GM10847 (cell line): ENCODE results near the gene OR2H2.

Source experiments
- POLR2A ChIP-seq: IDR thresholded peaks from 2 replicates; pipeline ENCODE4 v1.6.1; 2011; ENCODE audit not compliant: insufficient read length; ENCODE audit errors: extremely low read depth

Gene OR2H2

DNA sequence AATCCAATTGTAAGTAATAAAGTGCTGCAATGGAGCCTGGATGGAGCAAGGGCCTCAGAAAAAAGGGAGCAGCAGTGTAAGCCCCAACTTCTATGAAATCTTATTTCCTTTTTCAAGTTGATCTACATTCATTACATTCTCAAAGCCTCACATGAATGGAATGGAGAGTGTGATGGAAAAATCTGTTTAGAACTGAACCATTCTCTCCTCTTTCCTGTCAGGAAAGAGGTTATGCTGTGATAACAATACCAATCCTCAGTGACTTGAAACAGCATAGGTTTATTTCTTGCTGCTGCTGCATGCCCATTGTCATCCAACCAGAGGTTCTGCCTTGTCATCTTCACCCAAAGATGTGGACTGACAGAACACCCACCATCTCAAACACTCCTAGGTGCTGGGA is 8.9 kb upstream of the OR2H2 start:
- TF ChIP-seq POLR2A, result no peak

DNA sequence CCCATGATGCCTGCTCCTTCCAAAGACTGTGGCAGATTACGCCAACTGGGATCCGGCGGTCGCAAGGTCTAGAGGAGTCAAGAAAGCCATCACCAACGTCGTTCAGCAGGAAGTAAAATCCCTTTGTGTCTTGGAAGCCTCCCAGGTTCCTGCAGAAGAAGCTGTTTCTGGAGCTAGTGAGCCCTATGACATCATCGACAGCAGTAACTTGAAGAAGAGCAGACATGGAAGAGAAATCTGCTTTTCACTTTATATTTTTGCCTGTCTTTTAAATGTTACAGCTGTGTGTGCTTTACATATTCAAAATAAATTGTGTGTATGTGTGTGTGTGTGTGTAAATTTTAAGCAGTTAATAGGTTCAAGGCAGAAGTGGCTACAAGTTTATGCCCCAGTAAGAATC is 7.4 kb upstream of the OR2H2 start:
- TF ChIP-seq POLR2A, result no peak

DNA sequence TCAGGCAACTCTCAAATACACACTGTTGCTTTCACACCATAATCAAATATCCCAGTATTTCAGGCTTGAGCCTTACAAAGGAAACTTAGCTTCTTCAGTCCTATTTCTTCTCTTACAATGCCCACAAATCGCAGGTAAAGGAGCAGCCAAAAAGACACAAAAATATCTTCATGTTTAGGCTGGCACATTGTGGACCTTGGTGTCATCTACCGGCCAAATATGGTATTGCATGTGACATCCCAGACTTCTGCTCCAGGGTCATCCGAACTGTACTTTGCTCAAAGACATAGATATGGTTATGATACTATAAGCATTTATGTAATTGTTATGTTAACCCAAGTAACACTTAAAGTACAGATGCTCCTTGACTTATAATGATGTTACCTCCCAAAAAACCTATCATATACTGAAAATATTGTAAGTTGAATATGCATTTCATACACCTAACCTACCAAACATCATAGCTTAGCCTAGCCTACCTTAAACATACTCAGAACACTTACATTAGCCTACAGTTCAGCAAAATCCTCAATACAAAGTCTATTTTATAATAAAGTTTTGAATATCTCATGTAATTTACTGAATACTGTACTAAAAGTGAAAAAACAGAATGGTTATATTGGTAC is 4.6 kb downstream of the OR2H2 start:
- TF ChIP-seq POLR2A, result no peak

DNA sequence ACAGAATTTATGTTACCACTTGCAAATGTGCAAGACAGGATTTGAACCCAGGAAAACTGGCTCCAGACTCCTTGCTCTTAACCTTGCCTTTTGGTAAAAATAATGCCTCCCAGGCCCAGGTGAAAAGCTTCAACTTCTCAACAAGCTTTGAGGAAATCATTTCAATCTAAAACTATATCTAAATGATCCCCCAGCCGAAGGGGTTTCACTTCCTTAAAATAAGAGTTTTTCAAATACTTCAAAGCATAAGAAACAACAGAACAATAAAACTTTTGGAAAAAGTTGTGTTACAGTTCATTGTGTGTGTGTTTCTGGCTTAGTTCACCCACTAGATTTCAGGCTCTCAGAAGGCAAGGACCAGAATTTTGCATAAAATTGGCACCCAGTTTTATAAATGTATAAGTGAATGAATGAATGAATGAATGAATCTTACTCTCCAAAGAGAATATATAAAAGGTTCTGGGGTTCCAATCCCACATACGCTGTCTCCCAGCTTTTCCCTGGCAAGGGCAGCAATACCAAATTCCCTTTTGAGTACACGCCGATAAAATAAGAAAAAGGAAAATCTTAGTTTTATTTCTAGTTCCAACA is 5.4 kb downstream of the OR2H2 start:
- no peak for TF ChIP-seq POLR2A

DNA sequence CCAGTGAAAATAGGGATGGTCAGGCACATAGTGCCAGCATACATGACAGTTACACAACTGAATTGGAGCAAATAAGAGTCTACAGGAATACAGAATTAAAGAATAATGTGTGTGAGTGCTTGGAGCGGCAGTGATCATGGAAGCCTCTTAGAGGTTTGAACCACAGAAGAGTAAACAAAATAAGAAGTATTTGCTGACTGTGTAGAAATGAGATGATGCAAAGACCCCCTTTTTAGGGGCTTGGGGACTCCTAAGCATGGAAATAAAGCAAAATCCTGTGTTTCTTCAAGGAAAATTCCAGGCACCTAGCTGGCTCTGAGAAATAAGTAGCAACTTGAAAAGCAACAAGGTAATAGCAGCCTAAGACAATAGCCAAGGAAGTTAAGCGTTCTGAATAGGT is 6.8 kb downstream of the OR2H2 start:
- no peak for TF ChIP-seq POLR2A

DNA sequence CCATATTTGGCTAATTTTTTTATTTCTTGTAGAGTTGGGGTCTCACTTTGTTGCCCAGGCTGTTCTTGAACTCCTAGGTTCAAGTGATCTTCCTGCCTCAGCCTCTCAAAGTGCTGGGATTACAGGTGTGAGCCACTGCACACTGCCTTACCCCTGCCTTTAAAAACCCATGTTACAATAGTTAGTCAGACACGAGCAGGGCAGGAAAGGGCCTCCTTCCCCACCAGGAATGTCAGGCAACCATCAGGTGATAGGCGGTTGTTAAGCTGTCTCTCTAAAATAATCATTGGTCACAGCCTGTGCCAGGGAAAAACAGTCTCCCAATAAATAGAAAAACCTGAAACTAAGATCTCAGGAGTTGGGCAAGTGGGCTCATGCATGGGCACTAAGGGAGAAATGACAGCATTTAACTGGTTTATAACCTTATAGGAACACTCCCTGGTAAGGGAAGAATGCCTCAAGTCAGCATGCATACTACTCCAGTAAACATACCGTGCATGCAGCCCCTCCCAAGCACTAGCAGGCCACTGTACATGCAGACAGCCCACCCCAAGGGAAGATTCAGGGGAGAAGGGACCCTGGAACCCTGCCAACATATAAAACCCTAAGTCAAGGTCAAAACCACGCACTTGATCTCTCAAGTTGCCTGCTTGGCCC is 8.4 kb downstream of the OR2H2 start:
- TF ChIP-seq POLR2A, result no peak

DNA sequence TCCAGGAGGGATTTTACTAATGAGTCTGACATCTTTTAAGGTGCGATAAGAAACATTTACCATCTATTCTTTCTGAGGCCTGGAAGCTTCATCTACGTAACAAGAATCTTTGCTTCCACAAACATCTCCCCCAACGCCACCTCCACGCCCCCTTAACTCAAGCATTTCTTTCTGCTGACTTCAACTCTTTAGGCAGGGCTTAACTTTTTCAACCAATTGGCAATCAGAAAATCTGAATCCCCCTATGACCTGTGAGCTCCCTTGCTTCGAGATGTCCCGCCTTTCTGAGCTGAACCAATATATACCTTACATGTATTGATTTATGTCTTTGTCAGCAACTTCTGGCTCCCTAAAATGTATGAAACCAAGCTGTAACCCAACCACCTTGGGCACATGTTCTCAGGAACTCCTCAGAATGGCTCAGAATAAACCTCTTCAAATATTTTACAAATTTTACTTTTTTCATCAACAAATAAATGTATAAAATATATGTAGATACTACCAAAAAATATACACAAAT is 11.5 kb downstream of the OR2H2 start:
- TF ChIP-seq POLR2A, result no peak

DNA sequence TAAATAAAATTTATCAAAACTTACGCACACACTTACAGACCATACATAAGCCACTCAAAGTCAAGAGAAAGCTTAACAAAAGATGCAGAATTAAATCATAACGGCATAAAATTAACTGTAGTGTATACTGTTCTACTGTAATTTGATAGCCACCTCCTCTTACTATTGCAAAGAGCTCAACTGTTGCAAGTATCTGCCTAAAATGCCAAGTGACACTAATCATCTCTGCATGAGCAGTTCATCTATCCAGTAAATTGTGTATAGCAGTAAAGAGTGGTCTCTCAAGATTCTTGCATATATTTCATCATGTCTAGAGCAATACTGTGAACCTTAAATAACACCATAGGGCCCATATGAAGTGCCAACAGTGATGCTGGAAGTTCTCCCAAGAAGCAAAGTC is 12.3 kb downstream of the OR2H2 start:
- TF ChIP-seq POLR2A, result no peak

DNA sequence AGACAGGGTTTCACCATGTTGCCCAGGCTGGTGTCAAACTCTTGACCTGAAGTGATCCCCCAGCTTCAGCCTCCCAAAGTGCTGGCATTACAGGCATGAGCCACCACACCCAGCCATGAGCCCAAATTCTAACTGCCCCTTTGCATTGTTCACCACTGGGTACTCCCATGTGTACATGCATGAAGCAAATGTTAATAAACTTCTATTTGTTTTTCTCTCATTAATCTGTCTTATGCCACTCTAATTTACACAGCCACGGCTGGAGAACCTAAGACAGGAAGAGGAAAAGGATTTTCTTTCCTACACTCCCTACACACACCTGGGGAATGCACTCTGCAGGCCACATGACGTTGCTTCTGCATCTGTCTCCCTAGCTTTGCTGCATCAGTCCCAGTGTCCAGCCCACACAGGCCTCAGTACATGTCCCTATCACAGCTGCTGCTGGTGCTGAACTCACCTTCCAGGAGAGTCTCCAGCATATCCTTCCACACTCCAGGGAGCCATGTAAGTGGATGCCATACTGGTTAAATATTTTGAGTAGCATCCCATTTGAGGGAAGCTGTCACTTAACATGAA is 13.3 kb downstream of the OR2H2 start:
- no peak for TF ChIP-seq POLR2A

DNA sequence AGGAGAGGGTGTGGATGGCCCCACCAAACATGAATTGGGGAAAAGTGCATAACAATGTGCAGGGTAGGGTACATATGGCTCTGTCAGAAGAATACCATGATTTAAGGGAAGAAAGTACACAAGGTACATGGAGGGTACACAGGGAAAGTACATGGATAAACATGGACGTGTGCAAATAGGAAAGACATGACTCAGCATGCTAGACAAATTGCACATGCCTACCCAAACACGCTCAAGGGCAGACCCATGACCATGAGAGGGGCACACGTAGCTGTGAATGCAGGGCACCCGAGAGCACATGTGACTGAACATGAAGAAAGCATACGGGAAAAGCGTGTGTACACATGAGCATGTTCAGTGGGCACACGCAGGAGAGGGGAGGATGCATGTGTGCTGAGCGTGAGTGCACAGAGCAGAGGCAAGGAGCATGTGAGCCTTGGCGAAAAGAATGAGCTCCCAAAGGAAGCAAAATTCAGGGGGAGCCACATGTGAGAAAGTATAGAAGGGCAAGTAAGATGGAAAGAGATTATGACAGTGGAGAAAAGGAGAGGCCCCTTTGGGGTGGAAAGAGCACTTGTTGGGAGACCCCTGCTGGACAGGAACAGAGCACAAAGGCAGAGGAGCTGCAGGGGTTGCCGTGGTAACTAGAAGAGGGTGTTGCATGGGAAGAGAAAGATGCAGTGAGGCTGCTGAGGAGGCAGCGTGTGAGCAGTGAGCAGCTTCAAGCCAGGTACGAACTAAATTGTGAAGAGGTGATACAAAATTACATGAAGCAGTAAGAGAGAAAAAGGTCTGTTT is 17.8 kb downstream of the OR2H2 start:
- TF ChIP-seq POLR2A, result no peak

DNA sequence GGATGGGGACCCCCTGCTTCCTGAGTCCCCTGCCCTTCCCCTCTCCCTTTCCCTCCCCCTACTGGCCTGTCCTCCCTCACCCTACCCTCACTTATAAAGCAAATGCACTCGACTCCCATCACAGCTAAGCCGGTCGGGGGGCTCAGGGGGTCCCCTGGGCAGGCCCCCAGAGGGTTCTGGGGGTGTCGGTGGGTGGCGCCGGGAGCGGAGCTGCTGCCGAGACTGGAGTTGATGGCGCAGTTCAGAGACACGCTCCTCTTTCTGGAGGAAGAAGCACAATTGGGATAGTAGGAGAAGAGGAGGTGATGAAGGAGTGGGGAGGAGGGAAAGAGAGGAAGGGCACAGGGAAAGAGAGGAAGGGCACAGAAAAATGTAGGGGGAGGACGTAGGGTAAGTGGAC is 18.5 kb downstream of the OR2H2 start:
- no peak for TF ChIP-seq POLR2A

DNA sequence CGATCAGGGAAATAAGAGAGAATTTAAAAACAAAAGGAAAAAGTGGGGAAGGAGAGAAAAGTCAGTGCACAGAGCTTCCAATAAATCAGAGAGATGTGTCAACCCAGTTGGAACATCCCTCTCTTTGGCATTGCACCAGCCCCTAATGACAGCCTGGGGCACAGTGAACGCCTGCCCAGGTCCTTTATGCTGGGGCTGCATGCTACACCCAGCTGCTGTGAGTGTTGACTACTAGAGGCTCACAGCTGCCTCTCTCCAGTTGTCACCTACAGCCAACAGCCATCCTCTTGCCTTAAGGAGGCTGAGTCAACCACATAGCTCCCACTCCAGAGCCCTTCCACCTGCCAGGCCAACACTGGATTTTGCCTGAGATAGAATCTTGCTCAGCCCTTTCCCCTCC is 19.0 kb downstream of the OR2H2 start:
- TF ChIP-seq POLR2A, result no peak

DNA sequence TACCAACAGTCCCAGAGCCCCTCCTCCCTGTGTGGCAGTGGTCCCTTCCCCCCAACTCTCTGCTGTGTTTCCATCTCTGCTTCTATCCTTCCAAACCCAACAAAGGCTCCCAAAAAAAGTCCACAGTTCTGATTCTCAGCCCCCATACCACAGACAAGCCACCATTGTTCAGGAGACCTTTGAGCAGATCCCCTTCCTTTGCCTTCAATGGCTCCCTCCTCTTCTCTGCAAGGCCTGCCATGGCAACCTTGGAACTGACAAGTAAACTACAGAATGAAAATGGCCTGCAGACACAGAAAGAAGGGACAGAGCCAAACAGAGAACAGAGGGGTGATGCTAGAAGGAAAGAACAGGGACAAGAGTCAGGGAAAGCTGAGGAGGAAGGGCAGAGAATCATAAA is 23.2 kb downstream of the OR2H2 start:
- no peak for TF ChIP-seq POLR2A

DNA sequence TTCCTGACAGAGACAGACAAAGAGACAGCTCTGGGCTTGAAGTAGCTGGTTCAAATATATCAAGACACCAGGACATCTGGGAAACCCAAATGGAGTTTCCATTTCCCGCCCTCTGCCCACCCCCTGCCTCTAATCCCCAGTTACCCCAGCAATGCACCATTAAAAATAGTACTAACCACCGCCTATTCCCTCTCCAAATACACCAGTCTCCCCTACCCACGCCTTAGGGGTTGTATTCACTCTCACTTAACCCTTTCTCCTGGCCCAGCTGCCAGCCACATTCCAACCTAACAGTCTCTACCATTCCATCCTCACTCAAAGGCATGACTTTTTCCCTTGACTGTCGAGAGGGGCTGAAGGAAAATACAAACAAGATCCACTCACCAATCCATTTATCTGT is 25.6 kb downstream of the OR2H2 start:
- no peak for TF ChIP-seq POLR2A

DNA sequence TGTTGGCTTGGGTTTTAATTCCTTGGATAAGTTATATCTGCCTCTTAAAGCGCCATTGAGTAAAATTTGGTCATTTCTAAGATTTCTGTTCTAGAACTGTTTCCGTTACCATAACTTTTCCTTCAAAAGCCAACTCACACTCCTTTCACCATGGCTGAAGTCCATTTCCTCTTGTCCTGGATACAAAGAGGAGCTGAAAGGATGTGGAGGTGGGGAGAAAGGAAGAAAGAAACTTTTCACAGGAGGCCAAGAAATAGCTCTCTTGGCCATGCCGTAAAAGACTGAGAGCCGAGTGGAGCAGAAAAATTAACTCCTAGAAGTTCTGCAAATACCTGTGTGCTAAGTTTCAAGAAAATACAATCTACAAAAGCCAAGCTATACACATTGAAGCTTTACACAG is 26.5 kb downstream of the OR2H2 start:
- no peak for TF ChIP-seq POLR2A

DNA sequence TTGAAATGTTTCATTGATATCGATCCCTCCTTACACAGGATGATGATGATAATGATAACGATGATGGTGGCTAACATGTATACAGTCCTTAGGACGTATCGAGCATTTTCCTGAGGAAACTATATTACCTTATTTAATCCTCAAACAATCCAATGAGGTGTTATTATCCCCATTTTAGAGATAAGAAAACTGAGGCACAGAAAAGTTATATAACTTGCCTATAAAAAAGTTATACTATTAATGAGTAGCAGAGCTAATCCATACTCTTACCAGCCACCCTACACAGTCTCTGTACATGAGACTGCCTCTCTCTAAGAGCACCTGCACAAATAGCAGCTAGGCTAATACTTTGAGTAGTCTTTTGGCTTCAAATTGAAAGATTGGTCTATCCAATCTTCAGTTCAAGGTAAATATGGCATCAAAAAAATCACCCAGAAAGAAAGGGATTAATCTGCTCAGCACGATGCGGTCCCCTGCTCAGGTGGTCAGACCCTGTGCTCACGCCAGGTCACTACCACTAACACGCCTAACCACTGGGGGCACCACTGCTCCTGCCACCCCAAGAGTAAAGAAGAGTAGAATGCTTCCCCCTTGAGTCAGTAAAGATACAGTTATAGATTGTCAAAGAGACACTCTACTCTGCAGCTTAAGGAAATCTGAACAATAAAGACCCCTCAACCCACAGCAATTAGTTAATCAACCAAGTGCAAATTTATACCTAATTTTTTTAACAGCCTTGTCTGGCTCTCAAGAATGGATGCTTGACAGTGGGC is 33.0 kb downstream of the OR2H2 start:
- no peak for TF ChIP-seq POLR2A
